Rectal smooth muscle tissue (tissue), 1 donor: ENCODE measurements around the gene PARVB.

Experiments used
- H3K27ac ChIP-seq: one replicate; pipeline ENCODE4 v1.7.0; 2013; ENCODE audit warnings: low read depth, low read length, inconsistent platforms
- H3K27me3 ChIP-seq: one replicate; pipeline ENCODE4 v1.7.0; 2013; ENCODE audit warnings: low read length; ENCODE audit not compliant: control insufficient read depth, insufficient read depth
- H3K36me3 ChIP-seq: one replicate; pipeline ENCODE4 v1.7.0; 2013; ENCODE audit warnings: low read length; ENCODE audit not compliant: control insufficient read depth, insufficient read depth
- H3K4me1 ChIP-seq: one replicate; pipeline ENCODE4 v1.7.0; 2013; ENCODE audit warnings: low read length; ENCODE audit not compliant: control insufficient read depth, insufficient read depth
- H3K4me3 ChIP-seq: one replicate; pipeline ENCODE4 v1.7.0; 2013; ENCODE audit warnings: low read length
- H3K9ac ChIP-seq: one replicate; pipeline ENCODE4 v1.7.0; 2013; ENCODE audit warnings: low read length

PARVB gene

DNA sequence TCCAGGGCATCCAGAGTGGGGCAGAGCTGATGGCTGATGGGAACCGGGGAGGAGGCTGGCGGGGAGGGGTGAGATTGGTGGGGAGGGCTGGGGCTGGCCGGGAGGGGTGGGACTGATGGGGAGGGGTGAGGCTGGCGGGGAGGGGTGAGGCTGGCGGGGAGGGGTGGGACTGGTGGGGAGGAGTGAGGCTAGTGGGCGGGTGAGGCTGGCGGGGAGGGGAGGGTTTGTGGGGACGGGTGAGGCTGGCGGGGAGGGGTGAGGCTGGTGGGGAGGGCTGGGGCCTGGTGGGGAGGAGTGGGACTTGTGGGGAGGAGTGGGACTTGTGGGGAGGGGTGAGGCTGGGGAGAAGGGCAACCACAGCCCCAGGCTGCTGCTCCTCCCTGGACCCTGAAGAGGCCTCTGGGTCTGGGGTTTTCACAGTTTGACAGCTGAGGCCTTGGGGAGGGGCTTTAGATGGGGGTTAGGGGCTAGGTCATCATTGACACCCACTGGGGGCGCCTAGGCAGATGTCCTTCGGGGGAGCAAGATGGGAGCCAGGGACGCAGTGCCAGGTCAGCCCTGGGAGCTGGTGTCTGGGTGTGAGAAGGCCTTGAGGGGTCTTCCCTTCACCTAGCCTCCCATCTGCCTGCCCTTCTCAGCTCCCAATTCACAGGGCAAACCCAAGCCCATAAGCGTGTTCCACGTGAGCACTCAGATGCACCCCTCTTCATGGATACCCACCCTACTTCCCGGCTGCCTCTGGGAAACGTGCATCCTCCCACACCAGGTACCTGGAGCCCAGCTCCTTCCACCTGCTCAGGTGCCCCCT is 183.3 kb downstream of the PARVB start:
- H3K9ac ChIP-seq: no peak overlapping the region
- H3K36me3 ChIP-seq: no peaks in the 10 kb centered on the region
- no peak overlapping the region for H3K27ac ChIP-seq
- H3K27me3 ChIP-seq: no peaks in the 10 kb centered on the region
- no peaks in the 10 kb centered on the region for H3K4me1 ChIP-seq
- no peak overlapping the region for H3K4me3 ChIP-seq

GRCh38 chr22:44207981-44208317 is 183.8 kb downstream of the PARVB start:
- Histone ChIP-seq H3K4me1 (no peaks in the 10 kb centered on the region), H3K27me3 (no peaks in the 10 kb centered on the region), H3K9ac (no peak overlapping the region), H3K4me3 (no peak overlapping the region), H3K36me3 (no peaks in the 10 kb centered on the region), H3K27ac (no peak overlapping the region)

DNA sequence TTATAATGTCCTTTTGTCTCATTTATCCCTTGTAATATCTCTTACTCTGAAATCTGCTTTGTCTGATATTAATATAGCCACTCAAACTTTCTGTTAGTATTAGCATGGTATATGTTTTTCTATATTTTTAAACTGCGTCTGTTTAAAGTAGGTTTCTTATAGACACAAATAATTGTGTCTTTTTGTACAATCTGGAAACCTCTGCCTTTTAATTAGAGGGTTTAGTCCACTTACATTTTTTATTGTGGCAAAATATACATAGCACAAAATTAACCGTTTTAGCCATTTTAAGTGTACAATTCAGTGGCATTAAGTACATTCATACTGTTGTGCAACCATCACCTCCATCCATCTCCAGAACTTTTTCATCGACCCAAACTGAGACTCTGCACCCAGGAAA is 185.2 kb downstream of the PARVB start:
- no peak overlapping the region for H3K4me3 ChIP-seq
- no peaks in the 10 kb centered on the region for H3K27me3 ChIP-seq
- H3K4me1 ChIP-seq: no peaks in the 10 kb centered on the region
- no peak overlapping the region for H3K27ac ChIP-seq
- no peak overlapping the region for H3K9ac ChIP-seq
- H3K36me3 ChIP-seq: no peaks in the 10 kb centered on the region

DNA sequence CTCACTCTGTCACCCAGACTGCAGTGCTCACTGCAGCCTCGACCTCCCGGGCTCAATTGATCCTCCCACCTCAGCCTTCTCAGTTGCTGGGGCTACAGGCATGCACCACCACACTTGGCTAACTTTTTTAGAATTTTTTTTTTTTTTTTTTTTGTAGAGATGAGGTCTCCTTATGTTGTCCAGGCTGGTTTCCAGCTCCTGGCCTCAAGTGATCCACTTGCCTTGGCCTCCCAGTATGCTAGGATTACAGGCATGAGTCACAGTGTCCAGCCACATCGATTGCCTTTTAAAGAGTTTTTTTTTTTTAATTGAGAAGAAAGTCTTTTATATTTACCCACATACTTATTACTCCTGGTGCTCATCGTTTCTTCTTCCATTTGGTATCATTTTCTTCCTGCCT is 186.6 kb downstream of the PARVB start:
- Histone ChIP-seq H3K27me3 (no peaks in the 10 kb centered on the region), H3K27ac (no peak overlapping the region), H3K4me3 (no peak overlapping the region), H3K36me3 (no peaks in the 10 kb centered on the region), H3K4me1 (no peaks in the 10 kb centered on the region), H3K9ac (no peak overlapping the region)

- Histone ChIP-seq H3K36me3 (no peaks in the 10 kb centered on the region), H3K4me1 (no peaks in the 10 kb centered on the region), H3K27ac (peak overlapping the region; percentile 40), H3K27me3 (no peaks in the 10 kb centered on the region), H3K4me3 (no peak overlapping the region), H3K9ac (no peak overlapping the region)
Measured at GRCh38 chr22:44211256-44211945, 187.3 kb downstream of the PARVB start.

DNA sequence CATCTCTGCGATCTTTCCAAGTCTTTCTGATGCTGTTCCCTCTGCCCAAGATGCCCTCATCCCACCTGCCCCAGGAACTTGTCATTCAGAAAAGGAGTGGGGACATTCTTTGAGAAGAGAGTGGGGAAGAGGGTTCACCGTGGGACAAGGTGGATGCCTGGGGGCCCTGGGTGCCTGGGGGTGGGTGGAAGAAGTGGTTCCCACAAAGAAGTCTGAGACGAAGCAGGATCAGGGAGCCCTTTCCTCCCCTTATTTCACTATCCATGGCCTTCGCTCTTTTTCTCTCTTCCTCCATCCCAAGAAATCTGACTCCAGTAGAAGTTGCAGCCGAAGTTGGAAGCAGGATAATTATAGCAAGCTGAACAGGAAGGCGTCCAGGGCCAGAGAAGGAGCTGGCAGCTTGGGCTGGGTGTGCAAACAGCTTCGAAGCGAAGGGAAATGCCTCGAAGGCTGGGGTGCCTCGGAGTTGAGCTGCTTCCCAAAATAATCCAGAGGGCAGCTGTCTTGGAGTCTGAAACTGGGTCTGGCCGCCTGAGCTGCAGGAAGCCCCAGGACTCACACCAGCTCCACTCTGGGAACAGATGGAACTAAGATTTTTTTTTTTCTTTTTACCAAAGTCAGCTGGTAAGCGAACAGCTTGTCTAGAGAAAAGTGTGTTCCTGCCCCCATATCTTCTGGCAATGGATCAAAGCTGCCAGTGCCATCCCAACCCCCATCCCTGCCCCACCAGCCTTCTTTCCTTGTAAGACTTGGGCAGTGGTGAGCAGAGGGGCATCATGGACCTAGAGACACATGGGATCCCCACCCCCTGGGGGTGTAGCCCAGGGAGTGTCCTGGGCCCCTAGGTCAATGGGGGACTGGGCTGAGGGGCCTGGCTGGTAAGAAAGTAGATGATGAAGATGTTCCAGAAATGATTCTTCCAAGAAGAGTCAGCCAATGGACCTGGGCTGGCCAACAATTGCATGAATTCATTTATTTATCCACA is 188.1 kb downstream of the PARVB start:
- H3K4me3 ChIP-seq: no peak overlapping the region
- peak overlapping the region; percentile 40 for H3K27ac ChIP-seq
- no peaks in the 10 kb centered on the region for H3K4me1 ChIP-seq
- H3K27me3 ChIP-seq: no peaks in the 10 kb centered on the region
- no peak overlapping the region for H3K9ac ChIP-seq
- no peaks in the 10 kb centered on the region for H3K36me3 ChIP-seq

- Histone ChIP-seq H3K36me3 (no peaks in the 10 kb centered on the region), H3K27ac (no peak overlapping the region), H3K4me1 (no peaks in the 10 kb centered on the region), H3K27me3 (no peaks in the 10 kb centered on the region), H3K4me3 (no peak overlapping the region), H3K9ac (no peak overlapping the region)
Measured at GRCh38 chr22:44212936-44213335, 188.8 kb downstream of the PARVB start.

DNA sequence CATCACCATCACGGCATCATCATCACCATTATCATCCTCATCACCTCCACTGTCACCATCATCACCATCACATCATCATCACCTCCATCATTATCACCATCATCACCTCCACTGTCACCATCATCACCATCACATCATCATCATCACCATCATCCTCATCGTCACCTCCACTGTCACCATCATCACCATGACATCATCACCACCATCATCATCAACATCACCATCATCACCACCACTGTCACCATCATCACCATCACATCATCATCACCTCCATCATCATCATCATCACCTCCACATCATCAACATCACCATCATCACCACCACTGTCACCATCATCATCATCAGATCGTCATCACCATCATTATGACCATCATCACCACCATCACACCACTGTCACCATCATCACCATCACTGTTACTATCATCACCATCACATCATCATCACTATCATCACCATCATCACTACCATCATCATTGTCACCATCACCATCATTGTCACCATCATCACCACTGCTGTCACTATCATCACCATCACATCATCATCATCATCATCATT is 189.5 kb downstream of the PARVB start:
- H3K36me3 ChIP-seq: no peaks in the 10 kb centered on the region
- H3K4me3 ChIP-seq: no peak overlapping the region
- no peak overlapping the region for H3K9ac ChIP-seq
- no peaks in the 10 kb centered on the region for H3K27me3 ChIP-seq
- no peak overlapping the region for H3K27ac ChIP-seq
- no peaks in the 10 kb centered on the region for H3K4me1 ChIP-seq

GRCh38 chr22:44214187-44214586 is 190.1 kb downstream of the PARVB start:
- no peaks in the 10 kb centered on the region for H3K4me1 ChIP-seq
- H3K9ac ChIP-seq: no peak overlapping the region
- H3K4me3 ChIP-seq: no peak overlapping the region
- no peak overlapping the region for H3K27ac ChIP-seq
- no peaks in the 10 kb centered on the region for H3K36me3 ChIP-seq
- H3K27me3 ChIP-seq: no peaks in the 10 kb centered on the region

DNA sequence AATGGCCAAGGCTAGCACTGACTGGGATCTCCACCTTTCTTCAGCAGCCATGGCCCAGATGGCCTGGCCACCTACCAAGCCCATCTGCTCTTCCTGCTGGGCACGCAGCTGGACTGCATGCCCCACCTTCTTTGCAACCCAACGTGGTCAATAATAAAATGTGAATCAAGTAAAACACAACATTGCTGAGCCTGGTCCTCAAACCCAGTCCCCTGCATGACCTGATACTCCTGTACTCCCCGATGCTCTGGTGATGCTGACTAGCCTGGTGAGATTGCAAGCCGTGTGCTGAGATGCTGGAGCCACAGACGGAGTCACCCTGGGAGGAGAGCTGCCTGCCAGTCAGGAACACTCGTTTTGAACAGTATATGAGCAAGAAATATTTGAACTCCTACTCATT is 190.7 kb downstream of the PARVB start:
- H3K36me3 ChIP-seq: no peaks in the 10 kb centered on the region
- no peak overlapping the region for H3K27ac ChIP-seq
- H3K27me3 ChIP-seq: no peaks in the 10 kb centered on the region
- no peak overlapping the region for H3K9ac ChIP-seq
- H3K4me3 ChIP-seq: no peak overlapping the region
- H3K4me1 ChIP-seq: no peaks in the 10 kb centered on the region

DNA sequence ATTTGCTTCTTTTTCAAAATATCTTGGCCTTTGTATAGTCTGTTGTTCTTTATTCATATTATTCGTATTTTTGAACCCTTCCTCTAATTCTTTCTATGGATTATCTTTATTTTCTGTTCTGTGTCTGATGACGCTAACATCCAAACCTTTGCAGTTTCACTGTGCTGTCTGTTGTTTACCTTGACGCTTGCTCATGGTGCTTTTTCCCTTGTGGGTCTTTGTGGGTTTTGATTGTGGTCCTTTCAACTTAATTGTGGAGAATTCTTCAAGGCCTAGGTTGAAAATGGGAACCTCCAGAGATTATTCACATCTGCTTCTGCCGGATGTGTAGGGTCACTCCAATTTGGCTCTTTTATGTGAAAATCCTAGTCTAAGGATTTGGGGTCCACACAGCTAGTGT is 191.2 kb downstream of the PARVB start:
- no peak overlapping the region for H3K4me3 ChIP-seq
- H3K27ac ChIP-seq: no peak overlapping the region
- H3K9ac ChIP-seq: no peak overlapping the region
- no peaks in the 10 kb centered on the region for H3K4me1 ChIP-seq
- no peaks in the 10 kb centered on the region for H3K27me3 ChIP-seq
- no peaks in the 10 kb centered on the region for H3K36me3 ChIP-seq

DNA sequence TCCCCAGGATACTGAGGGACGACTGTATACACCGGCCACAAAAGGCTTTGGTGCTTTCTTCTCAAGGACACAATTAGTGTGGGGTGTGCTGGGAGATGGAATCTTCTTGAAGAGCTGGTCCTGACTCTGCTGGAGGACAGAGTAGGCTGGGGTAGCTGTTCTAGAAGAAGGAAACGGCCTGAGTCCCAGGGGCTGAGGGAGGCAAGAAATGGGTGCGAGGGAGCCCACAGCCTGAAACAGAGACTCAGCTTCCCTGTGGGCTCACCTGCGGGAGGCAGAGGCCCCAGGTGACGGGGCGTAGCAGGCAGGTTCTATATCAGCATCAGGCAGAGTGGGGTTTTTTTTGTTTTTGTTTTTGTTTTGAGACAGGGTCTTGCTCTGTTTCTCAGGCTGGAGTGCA is 193.2 kb downstream of the PARVB start:
- H3K4me3 ChIP-seq: no peak overlapping the region
- no peaks in the 10 kb centered on the region for H3K36me3 ChIP-seq
- no peak overlapping the region for H3K27ac ChIP-seq
- H3K9ac ChIP-seq: no peak overlapping the region
- H3K27me3 ChIP-seq: no peaks in the 10 kb centered on the region
- H3K4me1 ChIP-seq: no peaks in the 10 kb centered on the region
